ENCODE measurements around the gene GTSF1L.
"Not testable (repeated sequence)": the region's sequence is repeated elsewhere in the genome, so short reads cannot be mapped to it uniquely, and the experiment has no call there.

Gene GTSF1L

DNA sequence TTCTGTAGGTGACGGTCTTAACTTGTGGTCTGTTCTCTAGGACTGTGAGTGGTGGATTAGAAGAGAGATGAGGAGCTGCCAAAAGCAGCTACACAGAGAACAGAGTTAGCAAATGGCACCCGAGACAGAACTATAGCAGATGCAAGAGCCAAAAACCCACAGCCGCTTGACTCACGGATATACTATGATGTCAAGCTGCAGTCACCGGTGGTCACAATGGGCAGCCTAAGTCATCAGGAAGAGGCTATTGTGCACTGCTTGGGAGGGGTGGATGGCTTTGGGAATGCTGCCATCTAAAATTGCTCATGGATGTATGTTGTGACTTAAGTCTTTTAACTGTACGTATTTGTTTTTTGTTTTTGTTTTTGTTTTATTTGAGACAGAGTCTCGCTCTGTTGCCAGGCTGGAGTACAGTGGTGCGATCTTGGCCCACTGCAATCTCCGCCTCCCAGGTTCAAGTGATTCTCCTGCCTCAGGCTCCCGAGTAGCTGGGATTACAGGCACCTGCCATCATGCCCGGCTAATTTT is at the start of gene GTSF1L:
Gene GTSF1L, minus strand, starts transcription at position 192 of the 528 bp plus-strand sequence. CDS start 308 bp downstream, outside the sequence.
- no peak for DNase-seq (ENCODE audit: low read depth)

DNA sequence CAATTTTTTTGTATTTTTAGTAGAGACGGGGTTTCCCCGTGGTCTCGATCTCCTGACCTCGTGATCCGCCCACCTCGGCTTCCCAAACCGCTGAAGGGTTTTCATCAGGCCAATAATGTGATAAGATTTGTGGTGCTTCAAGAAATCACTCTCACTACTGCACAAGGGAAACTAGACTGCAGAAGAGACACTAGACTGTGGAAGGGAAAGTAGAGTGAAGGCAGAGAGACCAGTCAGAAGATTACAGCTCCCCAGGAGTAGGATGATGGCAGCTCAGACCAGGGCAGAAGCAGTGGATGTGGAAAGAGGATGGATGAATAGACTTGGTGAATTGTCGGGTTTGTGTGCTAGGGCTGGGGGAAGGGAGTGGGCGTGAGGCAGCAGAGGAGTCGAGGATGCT is 48.0 kb upstream of the GTSF1L start:
- no peak for DNase-seq (ENCODE audit: low read depth)

DNA sequence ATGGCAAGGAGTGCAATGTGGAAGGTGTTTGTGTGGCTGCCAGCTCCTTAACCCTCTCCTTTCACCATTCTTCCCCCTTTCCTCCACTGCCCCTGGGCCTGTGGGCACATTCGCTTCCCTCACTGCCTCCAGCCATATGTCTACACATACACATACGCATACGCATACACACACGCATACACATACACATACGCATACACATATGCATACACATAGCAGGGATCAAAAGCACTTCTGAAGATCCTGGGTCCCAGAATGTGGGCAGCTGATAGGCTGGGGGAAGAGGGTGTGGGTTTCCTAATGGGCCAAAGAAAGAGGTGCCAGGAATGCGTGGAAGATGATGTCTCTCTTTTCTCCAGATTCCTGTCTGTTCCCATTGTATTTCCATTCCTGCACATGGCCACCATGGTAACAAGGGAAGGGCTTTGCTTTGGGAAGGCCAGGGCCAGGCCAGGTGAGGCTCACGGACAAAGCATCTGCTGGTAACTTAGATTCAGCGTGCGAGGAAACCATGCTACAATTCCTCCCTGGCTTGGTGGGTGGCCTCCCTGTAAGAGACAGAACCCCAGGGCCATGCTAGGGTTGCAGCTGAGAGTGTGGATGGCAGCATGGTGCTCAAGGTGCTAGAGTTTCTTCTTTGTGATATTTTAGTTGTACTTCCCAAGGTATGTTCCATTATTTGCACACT is 44.8 kb upstream of the GTSF1L start:
- no peak for DNase-seq (ENCODE audit: low read depth)

DNA sequence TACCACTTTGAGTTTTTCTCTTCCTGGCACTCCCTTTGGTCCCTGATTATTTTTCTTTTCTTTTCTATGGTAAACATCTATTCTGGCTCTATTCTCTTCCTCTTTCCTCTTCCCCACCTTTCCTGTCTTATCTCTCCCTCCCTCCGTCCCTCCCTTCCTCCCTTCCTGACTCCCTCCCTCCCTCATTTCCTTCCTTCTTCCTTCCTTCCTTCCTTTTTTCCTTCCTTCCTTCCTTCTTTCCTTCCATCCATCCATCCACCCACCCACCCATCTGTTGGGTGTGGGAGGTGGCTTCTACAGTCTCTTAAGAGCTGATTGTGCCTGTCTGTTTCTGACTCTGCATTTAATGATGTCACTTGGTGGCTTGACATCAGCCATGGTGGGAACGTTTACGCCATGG is 43.5 kb upstream of the GTSF1L start:
- DNase-seq (ENCODE audit: low read depth) = no peak

DNA sequence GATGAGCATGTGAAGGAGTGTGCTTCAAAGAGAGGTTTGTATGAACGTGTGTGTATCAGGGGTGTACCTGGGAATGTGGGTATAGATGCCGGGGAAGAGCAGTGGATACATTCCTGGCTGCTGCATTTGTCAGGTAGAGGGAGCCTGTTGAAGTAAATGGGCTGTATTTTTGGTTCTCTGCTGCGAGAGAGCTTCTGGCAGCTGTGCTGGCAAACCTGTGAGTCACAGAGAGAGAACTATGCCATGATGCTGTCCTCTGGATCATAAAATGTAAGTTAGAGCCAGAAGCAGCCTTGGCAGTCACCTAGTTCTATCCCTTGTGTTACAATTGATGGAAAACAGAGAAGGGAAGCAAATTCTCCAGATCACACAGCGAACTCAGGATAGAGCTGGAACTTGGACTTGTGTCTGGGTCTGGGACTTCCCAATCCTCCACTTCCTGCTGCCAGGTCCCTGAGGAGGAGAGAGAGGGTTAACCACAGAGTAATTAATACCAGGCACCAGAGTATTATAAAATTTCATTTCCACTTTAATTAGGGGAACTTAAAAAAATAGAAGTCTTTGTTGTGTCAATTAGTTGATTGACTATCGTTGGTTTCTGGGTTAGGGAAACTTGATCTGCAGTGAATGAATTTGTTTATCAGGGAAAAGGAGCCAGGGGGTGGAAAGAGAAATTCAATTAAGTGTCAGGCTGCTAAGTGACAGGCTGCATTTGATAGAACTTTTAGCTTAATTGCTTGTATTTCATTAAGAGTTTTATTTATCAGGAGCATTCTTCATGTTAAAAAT is 41.1 kb upstream of the GTSF1L start:
- DNase-seq (ENCODE audit: low read depth) = no peak

DNA sequence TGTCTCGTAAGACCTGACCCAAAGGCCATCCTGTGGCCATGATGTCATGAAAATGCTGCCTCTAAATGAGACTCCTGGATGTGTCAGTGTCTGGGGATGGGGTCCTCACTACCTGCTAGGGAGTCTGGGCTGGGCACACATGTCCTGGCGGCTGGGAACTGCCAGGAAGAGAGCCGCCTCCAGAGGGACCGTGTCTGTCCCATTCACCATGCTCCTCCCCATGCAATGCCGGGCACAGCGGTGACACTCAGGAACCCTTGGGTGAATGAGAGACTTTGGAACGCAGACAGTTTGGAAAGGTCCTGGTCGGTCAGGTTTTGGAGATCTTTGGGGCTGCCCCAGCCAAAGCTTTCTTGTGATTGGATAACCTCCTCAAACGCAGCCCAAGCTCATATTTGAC is 40.1 kb upstream of the GTSF1L start:
- no peak for DNase-seq (ENCODE audit: low read depth)

DNA sequence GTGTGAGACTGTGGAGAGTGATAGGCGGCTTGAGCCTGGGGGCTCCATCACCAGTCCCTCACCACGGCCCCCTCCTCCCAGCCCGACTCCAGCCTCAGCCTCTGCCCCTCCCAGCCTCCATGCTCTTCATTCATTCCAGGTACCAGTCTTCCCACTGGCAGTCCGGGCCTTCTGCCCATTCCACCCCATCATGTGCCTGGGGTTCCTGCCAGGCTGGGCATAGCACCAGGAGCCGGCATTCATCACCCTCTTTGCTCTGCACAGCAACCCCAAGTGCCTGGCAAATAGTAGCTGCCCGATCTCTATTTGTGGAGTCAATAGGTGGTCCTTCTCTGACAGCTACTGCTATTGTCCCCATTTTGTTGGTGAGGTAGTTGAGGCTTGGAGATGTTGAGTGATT is 39.6 kb upstream of the GTSF1L start:
- DNase-seq (ENCODE audit: low read depth) = no peak

DNA sequence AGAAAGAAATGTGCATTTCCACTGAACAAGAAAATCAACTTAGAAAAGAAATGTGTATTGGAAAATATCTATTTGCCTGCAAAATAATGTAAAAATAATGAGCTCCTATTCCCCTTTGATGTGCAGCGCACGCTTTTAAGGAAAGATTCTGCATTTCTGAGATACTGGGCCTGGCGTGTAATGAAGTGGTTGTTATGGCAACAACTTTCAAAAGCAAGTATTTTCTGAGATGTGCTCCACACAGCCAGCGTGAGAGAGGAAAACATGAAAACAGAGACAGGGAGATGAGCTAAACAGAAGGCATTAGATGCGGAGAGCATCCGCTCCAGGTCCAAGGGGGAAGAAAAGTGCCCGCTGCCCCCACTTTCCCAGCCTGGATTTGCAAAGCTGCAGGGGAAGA is 39.1 kb upstream of the GTSF1L start:
- no peak for DNase-seq (ENCODE audit: low read depth)

DNA sequence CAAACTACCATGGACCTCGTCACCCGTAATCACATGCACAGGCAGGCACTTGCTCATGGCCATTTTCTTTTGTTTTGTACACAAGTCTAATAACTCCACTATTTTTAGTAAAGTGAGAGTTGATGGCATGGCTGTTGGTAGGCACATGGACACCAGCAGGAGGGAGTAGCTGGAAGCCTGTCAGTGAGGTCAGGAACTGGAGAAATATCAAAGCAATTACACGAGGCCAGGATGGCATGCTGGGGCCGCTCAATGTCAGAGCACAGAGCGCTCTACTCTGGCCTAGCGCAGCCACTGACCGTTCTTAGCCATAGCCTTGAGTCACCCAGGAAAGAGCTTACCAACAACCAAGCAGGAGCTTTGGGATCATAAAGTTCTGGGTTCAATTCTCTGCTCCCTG is 36.1 kb upstream of the GTSF1L start:
- no peak for DNase-seq (ENCODE audit: low read depth)

DNA sequence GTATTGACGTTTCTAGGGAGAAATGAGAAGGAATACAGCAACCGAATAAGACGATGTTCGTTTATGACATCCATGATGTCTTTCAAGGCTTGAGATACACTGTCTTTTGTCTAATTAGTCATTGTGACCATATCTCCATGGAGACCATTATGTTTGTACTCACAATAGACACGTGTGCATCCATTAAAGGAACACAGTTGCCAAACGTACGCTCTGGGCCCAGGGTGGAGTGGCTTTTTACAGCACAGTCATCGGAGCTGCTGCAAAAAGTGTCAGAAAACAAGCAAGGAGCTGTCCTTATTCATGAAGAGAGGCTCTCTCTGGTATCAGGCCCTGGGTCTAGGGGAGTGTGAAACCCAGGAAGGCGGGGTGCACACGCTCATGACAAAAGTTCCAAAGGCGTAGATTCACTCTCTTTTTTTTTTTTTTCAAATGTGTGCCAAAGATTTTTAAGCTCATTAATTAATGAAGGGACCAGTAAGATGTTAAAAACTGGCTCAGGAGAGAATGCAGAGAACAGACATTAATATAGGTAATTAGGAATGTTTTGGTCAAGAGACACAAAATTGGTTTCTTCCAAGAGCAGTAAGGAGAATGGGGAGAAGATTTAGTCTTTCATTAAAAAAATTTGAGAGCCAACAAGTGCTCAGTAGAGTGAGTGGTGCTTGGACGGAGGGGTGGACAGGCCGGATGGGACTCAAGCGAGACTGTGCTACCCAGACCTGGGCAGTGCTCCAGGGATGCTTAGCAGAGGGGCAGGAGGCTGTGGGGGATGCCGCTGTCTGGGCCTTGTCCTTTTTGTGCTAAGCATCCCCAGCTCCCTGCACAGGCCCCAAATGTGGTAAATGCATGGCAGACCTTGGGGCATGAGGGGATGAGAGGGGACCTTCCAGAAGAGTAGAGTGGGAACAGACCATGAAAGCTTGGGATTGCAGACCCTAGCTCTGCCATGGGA is 34.9 kb upstream of the GTSF1L start:
- no peak for DNase-seq (ENCODE audit: low read depth)

DNA sequence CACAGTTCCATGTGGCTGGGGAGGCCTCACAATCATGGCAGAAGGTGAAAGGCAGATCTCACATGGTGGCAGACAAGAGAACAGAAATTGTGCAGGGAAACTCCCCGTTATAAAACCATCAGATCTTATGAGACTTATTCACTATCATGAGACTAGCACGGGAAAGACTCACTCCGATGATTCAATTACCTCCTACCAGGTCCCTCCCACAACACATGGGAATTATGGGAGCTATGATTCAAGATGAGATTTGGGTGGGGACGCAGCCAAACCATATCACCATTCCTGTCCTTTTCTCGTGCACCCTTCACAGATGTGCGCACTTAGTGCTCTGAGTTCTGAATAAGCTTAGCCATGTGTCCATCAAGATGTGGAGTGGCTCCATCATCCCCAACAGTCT is 31.1 kb upstream of the GTSF1L start:
- DNase-seq (ENCODE audit: low read depth) = not testable (repeated sequence)

DNA sequence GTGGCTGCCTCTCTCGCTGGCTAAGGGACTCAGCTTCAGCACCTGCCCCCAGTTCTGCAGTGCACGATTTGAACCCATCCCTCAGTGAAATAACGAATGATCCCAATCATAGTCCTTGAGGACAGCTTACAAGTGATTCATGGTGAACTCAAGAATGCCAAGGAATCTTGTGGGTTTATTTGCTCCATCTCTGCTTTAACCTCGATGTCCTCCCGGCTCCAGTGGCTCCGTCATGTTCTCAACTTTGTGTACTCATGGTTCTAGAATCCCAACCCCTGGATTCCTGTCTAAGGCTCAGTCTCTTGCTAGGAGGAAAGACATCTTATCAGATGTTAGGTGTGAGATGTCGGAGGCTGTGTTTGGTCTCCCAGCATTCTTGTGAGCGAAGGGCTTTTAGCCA is 29.0 kb upstream of the GTSF1L start:
- DNase-seq (ENCODE audit: low read depth) = no peak

DNA sequence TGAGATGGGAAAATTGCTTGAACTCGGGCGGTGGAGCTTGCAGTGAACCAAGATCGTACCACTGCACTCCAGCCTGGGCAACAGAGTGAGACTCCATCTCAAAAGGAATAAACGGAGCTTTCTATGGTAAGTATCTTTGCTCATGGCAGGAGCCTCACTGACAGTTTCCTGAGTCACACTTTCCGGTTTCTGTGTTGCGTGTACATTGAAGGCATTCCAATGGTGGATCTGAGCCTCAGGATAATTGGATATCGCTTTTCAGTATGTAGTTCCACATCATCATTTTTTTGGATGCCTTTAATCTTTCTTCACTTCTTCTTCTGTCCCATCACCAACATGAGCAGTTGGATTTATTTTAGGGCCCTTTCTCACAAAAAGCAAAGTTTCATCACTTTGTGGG is 28.6 kb upstream of the GTSF1L start:
- DNase-seq (ENCODE audit: low read depth) = no peak

DNA sequence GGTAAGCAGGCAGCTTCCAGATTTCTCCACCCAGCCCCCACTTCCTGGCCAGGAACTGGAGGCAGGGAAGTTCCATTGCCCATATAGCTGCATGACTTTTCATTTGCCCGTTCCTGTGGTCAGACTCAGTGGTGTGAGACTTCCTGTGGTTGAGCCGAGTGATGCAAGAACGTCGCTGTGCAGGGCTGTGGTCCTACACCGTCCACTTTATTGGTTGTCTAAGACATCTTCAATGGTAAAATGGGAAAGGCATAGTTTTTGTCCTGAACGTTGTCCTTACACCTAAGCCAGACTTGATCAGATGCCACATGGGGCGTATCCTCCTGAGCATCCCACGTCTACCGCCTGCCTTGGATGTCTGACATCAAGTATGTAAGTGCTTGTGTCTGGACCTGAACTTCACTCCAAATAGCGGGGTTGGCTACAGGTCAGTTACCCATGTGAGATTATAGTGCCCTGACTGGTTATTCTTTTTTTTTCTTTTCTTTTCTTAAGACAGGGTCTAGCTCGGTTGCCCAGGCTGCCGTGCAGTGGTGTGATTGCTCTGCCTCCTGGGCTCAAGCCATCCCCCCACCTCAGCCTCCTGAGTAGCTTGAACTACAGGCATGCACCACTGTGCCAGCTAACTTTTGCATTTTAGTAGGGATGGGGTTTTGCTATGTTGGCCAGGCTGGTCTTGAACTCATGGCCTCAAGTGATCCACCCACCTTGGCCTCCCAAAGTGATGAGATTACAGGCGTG is 25.9 kb upstream of the GTSF1L start:
- no peak for DNase-seq (ENCODE audit: low read depth)

DNA sequence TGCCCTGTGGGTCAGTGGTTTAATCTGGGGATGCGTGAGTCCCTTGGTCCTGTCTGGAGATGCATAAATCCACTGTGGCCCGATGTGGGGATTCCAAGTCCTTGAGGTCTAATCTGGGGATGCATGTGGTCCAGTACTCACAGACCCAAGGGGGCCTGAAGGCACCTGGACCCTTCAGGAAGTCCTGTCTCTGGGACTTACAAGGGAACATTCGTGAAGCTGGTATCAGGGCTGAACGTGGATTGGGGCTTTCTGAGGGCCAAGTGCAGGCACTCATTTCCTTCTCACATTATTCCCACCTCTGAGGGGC is 25.2 kb upstream of the GTSF1L start:
- DNase-seq (ENCODE audit: low read depth) = no peak

DNA sequence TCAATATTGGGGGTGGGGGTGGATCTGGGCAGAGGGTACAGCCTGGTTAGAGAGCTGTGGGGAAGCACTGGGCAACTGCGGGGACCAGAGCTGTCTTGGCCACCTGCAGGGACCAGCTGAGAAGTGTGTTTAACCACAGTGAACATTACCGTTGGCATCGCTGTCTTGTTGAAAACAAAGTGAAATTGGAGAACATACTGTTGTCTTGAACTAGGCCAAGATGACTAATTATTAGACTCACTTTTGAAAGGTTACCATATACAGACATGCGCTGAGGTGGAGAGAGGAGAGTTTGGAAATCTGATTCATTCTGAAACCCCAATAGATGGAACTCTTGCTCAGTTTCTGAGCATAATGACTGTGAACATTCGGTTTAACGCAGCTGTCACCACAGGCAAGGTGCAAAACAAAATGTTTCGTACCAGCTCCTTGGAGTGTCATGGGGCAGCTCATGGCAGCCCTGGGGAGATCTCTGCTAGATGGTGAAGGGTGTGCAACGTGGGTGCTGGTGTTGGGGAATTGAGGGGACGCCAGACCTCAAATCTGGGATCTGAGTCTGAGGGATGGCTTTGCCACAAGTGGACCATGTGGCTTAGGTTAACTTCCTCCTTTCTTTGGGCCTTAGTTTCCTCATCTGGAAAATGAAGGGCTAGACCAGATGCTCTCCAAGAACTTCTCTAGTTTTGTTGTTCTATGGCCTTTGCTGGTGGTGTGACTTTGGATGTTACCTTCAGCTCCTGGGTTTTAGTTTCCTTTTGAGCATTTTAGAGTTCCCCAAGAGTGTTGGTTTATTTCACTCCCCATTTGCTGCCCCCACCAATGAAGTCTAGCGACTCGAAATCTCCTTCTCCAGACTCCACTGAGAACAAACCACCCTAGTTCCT is 24.6 kb upstream of the GTSF1L start:
- no peak for DNase-seq (ENCODE audit: low read depth)

DNA sequence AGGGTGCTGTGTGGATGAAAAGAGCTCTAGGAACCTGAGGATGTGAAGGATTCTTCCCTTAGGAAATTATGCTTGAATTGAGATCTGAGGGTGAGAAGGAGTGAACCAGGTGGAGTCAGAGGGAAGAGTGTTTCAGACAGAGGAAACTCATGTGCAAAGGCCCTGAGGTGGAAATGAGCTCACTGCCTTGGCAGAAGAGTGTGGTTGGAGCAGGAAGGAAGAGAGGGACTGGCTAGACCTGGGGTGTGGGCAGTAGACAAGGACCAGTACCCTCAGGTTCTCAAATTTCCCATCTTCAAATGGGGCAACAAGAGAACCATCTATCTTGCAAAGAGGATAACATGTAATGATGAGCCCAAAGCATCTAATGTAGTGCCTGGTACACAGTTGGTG is 24.0 kb upstream of the GTSF1L start:
- no peak for DNase-seq (ENCODE audit: low read depth)

DNA sequence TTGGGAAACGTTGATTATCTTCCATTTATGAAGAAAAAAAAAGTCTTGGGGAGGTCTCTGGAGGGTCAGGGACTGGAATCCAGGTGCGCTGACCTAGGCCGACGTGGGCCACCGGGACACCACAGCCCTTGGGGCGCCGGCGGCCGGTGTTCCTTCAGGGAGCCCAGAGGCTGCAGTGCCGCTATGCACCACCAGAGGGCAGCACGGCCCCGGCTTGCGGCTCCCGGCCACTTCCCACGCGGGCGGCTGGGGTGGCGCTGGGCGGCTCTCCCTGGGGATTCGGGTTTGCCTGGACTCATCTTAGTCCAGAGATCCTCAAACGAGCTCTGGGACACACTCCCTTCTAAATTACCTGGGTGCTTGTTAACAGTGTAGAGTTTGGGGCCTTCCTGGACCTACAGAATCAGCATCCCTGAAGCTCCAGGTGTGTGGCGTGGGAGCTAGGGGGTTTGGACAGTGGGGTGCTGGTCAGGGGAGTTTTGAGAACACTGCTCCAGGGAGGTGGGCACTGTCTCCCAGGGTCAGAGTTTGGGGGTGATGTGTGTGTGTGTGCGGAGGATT is 23.0 kb upstream of the GTSF1L start:
- peak; percentile 64 for DNase-seq (ENCODE audit: low read depth)

DNA sequence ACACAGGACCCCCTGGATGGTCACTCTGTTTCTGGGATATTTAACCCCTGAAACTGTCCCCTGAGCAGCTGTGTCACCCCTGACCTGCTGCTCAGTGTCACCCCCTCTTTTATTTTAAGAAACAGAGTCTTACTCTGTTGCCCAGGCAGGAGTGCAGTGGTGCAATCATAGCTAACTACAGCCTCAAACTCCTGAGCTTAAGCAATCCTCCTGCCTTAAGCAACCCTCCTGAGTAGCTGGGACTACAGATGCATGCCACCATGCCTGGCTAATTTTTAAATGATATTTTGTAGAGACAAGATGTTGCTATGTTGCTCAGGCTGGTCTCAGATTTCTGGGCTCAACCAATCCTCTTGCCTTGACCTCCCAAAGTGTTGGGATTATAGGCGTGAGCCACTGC is 21.5 kb upstream of the GTSF1L start:
- DNase-seq (ENCODE audit: low read depth) = no peak

DNA sequence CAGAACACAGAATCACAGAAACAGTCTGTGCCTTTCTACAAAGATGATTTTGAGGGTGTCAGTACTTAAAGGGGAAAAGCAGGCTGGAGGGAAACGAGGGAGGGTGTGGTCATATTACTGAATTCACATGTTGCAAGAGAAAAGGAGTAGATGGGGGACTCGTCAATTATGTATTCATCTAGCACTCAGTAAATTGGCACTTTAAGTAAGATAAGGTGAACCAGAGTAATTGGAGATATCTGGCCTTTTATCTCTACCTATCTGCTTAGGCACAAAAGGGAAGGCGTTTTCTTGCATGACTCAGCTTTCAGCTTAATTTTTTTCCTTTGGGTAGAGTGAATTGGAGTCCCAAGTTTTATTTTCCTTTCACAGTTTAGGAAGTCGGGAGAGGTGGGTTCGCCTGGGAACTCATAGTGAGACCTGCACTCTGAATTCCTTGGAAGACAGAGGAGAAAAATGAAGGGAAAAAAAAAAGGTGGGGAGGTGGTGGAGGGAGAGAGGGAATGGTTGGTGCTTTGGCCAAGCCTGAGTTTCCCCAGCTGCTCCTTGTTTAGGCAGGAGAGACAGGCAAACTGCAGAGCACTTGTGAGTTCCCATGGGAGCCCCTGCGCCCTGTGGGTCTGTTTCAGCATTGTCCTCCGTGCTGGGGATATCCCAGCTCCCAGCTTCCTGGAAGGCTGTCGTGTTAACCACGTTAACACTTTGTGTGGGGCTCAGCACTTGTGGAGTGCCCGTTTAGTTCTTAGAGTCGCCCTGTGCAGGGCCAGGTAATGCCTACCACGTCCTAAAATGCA is 19.7 kb upstream of the GTSF1L start:
- no peak for DNase-seq (ENCODE audit: low read depth)

Measured in activated T-helper 1 cell treated with Interleukin-2 at 50 U/mL for 16 hours (primary cell).